SHP77 treated with DMSO at 0.1 percent for 48 hours (cell line): ENCODE measurements around the gene PIP5K1A.
"Not testable (repeated sequence)": the region's sequence is repeated elsewhere in the genome, so short reads cannot be mapped to it uniquely, and the experiment has no call there.

Experiments
- DNase-seq: peaks from one replicate; lab custom pipeline; 2025; lab: John Stamatoyannopoulos, UW

PIP5K1A gene

DNA sequence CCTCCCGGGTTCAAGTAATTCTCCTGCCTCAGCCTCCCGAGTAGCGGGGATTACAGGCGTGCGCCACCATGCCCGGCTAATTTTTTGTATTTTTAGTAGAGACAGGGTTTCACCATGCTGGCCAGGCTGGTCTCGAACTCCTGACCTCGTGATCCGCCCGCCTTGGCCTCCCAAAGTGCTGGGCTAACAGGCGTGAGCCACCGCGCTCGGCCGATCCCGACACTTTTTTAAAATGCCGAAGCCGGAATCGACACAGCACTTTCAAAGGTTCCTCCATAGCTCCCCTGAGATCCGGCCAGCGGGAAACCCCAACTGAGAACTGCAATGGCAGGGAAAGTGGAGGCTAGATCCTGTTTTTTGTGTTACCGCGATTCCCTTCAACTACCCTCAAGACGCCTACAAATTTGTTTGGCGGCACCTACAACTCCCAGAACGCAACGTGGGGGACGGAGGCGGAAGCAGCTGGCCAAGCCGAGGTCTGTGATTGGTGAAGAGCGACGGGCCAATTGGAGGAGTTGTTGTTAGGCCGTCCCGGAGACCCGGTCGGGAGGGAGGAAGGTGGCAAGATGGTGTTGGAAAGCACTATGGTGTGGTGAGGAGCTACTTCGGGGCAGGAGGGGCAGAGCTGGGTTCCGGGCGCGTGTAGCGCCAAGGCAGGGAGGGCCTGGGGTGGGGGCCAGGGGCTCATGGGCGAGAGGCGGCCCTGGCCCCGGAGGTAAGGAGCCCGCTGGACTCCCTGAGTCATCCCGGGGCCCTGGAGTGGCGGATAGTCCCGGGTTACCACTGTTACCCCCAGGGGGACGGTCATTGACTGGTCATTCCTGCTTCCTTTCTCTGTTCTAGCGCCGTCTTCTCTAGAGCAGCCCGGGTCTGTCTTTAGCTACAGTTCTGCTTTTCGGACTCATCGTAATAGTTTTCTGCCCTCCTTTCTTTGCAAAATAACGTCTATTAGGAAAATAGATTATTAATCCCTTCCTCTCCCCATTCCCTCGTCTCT is 56.2 kb downstream of the PIP5K1A start, which contains the start of gene PSMD4:
Gene PSMD4, plus strand, starts transcription at position 518 of the 997 bp plus-strand sequence. Its CDS starts 49 bp downstream, at position 567.
- DNase-seq: peak; percentile 100

DNA sequence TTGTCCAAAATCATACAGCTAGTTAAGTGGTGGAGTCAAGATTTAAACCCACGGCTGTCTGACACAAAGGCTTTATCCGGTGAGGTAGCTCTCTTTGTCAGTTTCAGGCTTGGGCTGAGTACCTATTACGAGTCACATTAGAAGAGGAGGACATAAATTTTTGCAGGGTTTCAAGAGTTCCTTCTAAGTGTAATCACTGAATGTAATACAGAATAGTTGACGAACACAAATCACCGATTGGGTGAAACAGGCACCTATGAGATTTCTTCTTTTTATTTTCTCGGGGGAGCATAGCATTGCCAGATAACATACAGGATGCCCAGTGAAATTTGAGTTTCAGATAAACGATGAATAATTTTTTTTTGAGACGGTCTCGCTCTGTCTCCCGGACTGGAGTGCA is 57.0 kb downstream of the PIP5K1A start:
- DNase-seq: no peak

DNA sequence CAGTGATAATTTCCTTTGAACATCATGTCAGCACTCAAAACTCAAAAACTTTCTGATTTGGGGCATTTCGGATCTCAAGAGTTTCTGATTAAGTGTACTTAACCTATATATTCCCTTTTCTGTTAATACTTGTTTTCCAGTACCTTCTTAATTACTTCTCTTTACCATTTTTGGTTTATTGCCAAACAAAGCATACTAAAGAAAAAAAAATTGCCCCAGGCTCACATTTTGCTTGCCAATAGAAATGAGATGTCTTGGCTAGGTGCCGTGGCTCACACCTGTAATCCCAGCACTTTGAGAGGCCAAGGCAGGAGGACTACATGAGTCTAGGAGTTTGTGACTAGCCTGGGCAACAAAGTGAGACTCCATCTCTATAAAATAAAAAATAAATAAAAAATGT is 61.0 kb downstream of the PIP5K1A start:
- no peak for DNase-seq

DNA sequence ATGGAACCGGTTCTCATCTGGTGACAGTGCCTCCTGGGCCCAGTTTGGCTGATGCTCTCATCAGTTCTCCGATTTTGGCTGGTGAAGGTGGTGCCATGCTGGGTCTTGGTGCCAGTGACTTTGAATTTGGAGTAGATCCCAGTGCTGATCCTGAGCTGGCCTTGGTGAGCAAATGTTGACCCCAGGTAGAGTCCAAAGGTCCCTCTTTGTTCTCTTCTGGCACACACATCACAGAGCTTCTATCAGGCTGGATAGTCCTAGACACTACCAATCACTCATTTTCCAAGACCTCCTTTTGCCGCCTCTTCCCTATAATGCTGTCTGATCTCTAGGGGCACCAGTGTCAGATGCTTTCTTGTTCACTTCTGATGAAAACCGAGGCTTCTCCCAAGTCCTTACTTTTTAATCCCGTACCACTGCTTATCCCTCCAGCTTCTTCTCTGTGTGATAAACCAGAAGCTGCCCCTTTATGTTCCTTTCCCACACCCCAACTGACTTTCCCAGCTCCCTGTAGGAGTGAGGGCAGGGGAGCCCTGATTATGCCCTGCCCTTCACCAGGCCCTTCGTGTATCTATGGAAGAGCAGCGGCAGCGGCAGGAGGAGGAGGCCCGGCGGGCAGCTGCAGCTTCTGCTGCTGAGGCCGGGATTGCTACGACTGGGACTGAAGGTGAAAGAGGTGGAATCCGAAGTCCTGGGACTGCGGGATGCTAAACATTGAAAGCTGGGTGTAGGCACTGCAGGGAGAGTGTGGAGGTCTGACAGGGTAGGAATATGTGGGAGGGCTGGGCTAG is 67.3 kb downstream of the PIP5K1A start:
- DNase-seq: no peak

DNA sequence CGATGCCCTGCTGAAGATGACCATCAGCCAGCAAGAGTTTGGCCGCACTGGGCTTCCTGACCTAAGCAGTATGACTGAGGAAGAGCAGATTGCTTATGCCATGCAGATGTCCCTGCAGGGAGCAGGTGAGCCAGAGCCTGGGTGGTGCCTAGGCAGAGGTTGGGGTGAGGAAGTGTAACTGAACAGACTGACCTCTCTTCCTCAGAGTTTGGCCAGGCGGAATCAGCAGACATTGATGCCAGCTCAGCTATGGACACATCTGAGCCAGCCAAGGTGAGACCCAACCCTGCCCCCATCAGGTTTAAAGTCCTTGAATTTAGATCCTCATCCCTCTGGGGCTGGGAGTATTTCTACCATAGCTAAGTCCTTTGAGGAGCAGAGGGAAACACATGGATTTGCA is 68.0 kb downstream of the PIP5K1A start:
- DNase-seq: no peak

DNA sequence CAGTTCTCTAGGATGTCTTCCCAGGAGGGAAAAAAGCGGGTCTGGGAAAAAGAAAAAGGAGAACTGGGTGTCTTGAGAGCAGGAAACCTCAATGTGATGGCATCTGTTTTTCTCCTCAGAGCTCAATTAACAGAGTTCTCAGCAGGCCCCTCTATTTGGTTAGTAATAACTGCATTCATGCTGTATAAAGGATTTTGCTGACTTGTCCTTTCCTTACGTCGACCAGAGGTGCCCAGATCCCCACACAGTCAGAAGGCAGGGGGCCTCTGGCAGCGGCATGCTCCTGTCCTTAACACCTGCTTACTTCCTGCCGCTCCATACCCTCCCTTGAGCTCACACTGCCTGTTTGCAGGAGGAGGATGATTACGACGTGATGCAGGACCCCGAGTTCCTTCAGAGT is 68.5 kb downstream of the PIP5K1A start:
- no peak for DNase-seq

DNA sequence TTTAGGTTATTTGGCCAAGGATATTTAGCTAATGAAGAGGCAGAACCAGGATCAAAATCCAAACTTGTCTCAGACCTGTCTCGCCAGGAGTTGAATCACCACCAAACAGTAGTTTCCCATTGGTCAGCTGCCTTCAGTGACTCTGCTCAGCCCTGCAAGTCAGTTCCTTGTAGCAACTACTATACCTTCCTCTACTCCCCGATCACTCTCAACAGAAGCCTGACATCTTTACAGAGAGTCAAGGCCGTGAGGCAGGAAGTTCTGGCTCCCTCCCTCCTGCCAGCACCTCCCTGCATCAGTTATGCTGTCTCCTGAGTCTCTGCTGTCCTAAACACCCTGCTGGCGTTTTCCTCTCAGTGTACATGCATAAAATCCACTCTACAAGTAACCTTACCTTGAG is 69.4 kb downstream of the PIP5K1A start:
- DNase-seq: no peak

DNA sequence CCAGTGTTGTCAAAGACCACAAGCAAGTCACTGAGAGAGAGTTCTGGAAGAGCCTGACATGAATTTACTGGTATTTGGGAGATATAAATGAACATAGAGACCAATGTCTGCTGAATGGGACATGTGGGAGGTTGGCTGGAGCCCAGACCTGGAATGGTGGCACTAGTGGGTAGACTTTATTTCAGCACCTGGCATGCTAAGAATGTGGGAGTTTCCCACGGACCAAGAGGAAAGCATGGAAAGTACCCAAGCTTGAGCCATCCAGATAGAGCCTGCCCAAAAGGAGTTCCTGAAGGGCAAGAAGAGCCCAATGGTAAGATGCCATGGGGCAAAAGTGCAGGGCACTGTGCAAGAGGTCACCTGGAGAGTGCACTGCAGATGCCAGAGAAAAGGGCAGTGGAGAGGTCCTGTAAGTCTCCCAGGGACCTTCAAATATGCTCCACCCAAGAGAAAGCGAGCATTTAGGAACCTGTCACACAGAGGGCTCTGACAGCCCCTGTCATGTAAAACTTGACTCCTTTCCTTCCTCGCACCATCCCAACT is 75.6 kb downstream of the PIP5K1A start:
- no peak for DNase-seq

DNA sequence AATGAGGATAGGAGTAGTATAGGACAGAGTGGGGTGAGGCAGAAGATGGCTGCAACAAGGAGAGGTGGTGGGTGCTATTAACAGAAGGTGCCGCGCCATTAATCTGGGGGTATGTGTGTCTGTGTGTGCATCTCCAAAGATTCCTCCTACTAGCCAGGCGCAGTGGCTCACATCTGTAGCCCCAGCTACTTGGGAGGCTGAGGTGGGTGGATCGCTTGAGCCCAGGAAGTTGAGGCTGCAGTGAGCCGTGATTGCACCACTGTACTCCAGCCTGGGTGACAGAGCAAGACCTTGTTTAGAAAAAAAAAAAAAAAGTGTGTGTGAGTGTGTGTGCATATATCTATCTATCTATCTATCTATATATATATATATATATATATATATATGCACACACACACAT is 77.0 kb downstream of the PIP5K1A start:
- not testable (repeated sequence) for DNase-seq

DNA sequence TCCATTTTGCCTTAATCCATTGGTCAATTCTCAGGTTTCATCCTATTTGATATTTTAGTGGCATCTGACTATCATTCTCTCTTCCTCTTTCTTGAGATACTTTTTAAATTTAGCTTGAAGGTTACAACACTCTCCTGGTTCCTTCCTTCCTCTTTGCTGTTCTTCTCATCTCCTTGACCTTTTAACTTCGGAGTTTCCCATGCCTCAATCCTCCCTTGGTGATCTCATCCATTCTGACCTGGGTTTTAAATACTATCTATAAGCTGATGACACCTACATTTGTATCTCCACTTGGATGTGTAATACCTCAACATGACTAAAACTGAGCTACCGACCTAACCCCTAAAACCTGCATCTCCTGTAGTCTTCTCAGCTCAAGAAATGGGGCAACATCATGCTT is 78.9 kb downstream of the PIP5K1A start:
- DNase-seq: no peak

DNA sequence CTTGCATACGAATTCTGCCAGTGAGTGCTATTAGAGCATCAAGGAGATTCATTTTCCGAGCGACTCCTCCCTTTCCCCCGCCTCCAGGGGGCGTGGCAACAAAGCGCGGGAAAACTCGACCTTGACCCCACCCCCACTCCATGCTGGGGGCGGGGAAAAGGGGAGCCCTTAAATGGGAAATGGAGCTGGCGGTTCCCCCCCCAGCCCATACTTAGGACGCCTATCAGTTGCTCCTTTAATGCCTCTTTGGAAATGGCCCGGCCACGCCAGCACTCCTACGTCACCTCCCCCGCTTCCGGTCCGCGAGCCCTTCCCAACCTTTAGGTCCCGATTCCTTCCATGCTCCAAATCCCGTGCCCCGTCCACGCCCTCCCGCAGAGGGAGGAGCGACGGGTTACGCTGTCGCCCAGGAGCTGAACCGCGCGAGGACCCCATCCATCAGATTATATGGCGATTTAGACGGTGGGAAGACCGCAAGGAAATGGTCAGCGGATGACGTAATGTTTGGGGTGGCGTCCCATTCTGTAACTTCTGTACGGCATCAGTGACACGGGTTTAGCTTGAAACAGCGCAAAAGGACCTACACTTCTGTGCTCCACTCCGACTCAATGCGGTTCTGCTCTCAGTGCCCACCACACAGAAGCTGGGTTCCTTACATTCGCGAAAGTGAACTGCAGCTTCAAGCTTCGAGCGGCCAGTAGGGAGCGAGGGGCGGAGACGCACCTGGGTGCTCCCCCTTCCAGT is 83.0 kb downstream of the PIP5K1A start:
- DNase-seq: peak; percentile 100

DNA sequence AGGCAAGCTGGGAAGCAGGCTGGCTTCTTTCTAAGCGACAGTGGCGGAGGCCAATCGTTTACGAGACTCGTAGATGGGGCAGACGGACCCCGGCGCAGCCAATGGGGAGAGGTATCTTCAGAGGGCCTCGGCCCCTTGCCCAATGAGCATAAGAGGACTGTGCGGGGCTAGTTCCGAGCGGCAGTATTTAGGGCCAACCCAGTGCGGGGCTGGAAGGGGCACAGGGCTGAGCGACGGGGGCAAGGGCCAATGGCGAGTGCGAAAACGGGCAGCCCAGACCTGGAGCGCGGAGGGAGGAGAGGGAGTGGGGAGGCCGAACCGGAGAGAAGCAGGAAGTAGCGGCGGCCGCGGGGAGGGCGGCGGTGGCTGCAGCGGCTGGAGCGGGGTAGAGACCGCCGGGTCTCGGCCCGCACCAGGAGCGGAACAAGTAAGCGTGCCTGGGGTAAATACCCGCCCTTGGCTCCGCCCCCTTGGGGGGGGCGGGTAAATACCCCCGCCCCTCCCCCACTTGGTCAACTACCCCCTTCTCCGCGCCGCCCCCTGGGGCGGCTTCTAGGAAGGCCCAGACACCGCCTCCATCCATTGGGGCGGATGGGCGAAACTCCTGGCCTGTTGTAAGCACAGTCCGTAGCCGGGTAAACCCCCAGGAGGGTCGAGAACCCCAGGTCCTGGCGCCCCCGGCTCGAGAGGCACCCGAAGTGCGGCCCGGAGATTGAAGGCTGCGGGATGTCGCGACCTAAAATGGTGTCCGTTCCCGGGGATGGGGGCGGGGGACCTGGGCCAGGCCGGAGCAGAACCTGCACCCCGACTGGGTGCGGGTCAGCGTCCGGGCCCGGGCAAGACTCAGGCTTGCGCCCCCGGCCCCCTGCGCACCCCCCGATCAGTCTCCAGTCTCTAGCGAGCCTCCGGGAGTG is 83.9 kb downstream of the PIP5K1A start, which contains the start of gene ZNF687:
Gene ZNF687, plus strand, starts transcription at position 331 of the 914 bp plus-strand sequence. CDS start 3,993 bp downstream, outside the sequence.
- peak; percentile 100 for DNase-seq

DNA sequence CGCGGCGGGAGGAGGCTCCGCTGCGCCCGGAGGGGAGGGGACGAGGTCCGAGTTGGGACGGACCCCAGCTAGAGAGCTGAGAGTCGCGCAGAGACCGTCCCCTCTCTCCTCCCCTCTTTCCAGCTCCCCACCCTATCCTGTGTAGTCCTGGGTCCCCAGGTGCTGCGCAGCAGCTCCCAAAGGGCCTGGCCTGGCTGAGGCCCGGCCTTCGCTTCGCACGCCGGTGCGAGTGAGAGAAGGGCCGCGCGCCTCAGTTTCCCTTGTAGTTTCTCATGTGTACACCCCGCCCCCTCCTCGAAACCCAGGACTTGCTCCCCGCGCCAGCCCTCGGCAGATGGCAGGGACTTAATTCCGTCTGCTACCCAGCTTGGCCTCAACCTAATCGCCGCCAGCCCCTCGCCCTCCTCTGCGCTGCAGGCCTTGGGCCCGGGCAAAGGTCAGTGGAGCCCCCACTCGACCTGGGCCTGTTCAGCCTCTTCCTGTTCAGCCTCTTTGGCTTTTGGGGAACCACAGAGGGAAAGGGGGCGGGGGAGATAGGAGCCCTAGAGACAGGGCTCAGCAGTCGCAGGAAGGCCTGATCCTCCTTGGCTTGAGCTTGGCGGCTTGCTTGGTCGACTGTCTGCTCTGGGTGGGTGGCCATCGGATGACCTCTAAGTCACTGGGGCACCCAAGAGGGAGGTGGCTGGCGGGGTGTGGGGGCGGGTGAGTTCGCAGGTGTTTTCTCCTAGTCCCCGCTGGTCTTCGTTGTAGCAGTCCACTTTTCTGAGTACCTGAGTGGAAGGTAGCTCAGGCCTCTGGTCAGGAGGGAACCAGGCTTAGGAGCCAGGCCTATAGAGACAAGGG is 84.8 kb downstream of the PIP5K1A start:
- no peak for DNase-seq

DNA sequence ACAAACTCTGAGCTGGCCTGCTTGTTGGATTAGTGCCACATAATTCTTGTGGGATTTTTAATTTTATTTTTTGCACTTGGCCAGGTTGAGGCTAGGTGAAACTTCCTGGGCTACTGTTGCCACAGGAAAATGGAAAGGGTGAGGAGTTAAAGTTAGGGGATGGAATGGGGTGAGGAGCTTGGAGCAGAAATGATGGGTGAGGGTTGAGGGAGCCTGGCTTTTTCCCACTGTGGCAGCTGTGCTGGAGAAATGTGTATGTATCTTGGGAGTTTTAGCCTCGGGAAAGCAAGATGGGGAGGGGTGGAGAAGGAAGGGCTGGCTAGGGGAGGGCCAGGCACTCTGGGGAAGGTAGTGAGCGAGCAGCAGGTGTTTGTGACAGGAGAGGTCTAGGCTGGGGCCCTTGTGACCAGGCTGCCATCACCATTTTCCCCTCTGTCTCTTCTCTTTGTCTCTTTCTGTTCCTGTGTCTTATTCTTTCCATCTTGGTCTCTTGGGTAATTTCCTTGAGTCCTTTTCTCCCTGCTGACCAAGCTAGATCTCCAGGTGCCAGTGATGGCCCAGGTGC is 85.7 kb downstream of the PIP5K1A start:
- DNase-seq: no peak

DNA sequence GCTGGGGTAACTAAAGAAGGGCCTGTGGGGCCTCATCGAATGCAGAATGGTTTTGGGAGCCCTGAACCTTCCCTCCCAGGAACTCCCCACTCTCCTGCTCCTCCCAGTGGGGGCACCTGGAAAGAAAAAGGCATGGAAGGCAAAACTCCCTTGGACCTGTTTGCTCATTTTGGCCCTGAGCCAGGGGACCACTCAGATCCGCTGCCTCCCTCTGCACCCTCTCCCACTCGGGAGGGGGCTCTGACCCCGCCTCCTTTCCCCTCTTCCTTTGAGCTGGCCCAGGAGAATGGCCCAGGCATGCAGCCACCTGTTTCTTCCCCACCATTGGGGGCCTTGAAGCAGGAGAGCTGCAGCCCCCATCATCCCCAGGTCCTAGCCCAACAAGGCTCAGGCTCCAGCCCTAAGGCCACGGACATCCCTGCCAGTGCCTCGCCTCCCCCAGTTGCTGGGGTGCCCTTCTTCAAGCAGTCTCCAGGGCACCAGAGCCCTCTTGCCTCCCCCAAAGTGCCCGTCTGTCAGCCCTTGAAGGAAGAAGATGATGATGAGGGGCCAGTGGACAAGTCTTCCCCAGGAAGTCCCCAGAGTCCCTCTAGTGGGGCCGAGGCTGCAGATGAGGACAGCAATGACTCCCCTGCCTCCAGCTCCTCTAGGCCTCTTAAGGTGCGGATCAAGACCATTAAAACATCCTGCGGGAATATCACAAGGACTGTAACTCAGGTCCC is 88.4 kb downstream of the PIP5K1A start:
- DNase-seq: no peak

DNA sequence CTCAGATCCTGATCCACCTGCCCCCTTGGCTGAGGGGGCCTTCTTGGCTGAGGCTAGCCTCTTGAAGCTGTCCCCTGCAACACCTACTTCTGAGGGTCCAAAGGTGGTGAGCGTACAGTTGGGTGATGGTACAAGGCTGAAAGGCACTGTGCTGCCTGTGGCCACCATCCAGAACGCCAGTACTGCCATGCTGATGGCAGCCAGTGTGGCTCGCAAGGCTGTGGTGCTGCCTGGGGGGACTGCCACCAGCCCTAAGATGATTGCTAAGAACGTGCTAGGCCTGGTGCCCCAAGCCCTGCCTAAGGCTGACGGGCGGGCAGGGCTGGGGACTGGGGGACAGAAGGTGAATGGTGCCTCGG is 89.0 kb downstream of the PIP5K1A start:
- DNase-seq: no peak

DNA sequence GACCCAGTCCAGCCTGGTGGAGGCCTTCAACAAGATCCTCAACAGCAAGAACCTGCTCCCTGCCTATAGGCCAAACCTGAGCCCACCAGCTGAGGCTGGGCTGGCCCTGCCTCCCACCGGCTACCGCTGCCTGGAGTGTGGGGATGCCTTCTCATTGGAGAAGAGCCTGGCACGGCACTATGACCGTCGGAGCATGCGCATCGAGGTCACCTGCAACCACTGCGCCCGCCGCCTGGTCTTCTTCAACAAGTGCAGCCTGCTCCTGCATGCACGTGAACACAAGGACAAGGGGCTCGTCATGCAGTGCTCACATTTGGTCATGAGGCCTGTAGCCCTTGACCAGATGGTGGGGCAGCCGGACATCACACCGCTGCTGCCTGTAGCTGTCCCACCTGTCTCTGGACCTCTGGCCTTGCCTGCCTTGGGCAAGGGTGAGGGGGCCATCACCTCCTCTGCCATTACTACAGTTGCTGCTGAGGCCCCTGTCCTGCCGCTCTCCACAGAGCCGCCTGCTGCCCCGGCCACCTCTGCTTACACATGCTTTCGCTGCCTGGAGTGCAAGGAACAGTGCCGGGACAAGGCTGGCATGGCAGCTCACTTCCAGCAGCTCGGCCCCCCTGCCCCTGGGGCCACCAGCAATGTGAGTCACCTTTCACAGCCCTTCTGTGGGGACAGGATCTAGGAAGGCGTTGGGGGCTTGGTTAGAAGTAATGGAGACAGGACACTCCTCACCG is 89.6 kb downstream of the PIP5K1A start:
- no peak for DNase-seq

DNA sequence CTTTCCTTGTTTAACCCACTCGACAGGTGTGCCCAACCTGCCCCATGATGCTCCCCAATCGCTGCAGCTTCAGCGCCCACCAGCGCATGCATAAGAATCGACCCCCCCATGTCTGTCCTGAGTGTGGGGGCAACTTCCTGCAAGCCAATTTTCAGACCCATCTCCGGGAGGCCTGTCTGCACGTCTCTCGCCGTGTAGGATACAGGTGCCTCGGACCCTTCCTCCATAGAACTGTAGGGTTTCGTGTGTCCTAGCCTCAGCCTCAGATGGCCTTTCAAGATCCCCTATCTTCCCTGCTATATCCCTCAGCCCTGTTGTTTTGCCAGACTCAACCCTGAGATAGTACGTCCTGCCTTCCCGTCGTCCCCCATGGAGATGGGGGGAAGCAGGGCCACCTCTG is 90.2 kb downstream of the PIP5K1A start:
- DNase-seq: no peak
